Panc1 (cell line): Measurements from ENCODE around the gene TKT.

Experiments
- CTCF ChIP-seq: fragments of 450-650 bp; IDR thresholded peaks from 2 replicates; pipeline ENCODE4 v1.5.1; 2017; ENCODE audit warnings: mild to moderate bottlenecking
- POLR2AphosphoS5 ChIP-seq: IDR thresholded peaks from 2 replicates; pipeline ENCODE4 v1.6.1; 2012; ENCODE audit warnings: mild to moderate bottlenecking, low read depth, low read length, moderate library complexity

GRCh38 chr3:53179580-53179979 is 76.2 kb downstream of the TKT start:
- TF ChIP-seq POLR2AphosphoS5 (no peak), CTCF (no peak)
